ENCODE measurements around the gene DSCAML1. TPM values are rescaled to one million over a fixed set of nuclear protein-coding genes. Genes with fewer than 3 reads are reported as not detected.

Gene DSCAML1
- total and polyA plus RNA-seq, 2 of the 8 experiments (the other 6 are each of a cell fraction or from before 2014, with no cell fraction given): 0.19 to 0.24 TPM

DNA sequence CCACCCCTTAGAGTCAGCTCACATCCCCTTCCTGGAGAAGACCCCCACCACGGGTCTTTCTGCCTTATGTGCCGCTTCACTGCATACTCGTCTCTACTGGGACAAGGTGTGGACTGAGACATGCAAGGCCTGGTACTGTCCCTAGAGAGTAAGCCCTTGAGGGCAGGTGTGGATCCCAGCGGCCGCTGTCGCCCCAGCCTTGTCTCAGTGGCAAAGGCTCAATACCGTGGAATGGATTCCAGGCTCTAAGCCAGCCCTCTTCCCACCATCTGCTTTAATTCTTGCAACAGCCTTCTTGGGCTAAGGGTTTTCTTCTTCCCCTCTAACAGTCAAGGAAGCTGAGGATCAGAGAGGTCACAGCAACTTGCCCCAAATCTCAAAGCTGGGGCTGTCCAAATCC is 249.1 kb downstream of the DSCAML1 start:
- H3K27ac ChIP-seq (ENCODE audit: low read depth, low read length): no peak overlapping the region
- H2AFZ ChIP-seq (ENCODE audit: low read length): no peak overlapping the region
- H3K56ac ChIP-seq (replicated peaks; ENCODE audit: insufficient read length, low read depth, low read length): no peak overlapping the region
- FAIRE-seq (no peak), DNase-seq (ENCODE audit: low read depth in 1 of 2, low spot score in 2 of 2) (no peak)
- H2BK12ac ChIP-seq (ENCODE audit: low read depth, low read length): peak overlapping the region; percentile 77; the same call in 1 of the 2 replicates
- H3K4me2 ChIP-seq (ENCODE audit: insufficient read depth in 1 of 2, low read depth in 2 of 2, low read length in 2 of 2): no peak overlapping the region
- no peak overlapping the region for H3K4ac ChIP-seq (replicated peaks; ENCODE audit: insufficient read length, low read depth, low read length)
- H3K79me1 ChIP-seq (ENCODE audit: low read depth, low read length): no peaks in the 10 kb centered on the region
- no peak overlapping the region for H3K23ac ChIP-seq (ENCODE audit: insufficient read length)
- H3K36me3 ChIP-seq (ENCODE audit: control insufficient read depth in 2 of 4, insufficient read depth in 4 of 4, low read length in 3 of 4): no peaks in the 10 kb centered on the region
- no peak overlapping the region for H3K18ac ChIP-seq (ENCODE audit: extremely low read depth, low read length)
- POLR2A ChIA-PET (ENCODE audit: partially characterized antibody): no interaction called here
- WGBS, 2 experiments (ENCODE audit: extremely low coverage in 1 of 2, insufficient coverage in 1 of 2, insufficient read length in 1 of 2, insufficient replicate concordance in 2 of 2, low coverage in 1 of 2, low lambda C conversion rate in 2 of 2, missing lambda C conversion rate in 1 of 2): 94% methylated on average over 7 of the region's 7 CpGs; no CpG with 5 or more reads in 1 of the 2 experiments
- peak overlapping the region; percentile 53; the same call in 1 of the 2 replicates for H2BK15ac ChIP-seq (ENCODE audit: low read length)
- H2BK5ac ChIP-seq (ENCODE audit: low read depth, low read length): no peak overlapping the region
- H3K14ac ChIP-seq (ENCODE audit: insufficient read length): no peak overlapping the region
- no peaks in the 10 kb centered on the region; the same call in 1 of the 2 replicates for H3K23me2 ChIP-seq (ENCODE audit: low read depth, low read length)
- H4K91ac ChIP-seq (replicated peaks; ENCODE audit: insufficient read length, low read length): peak overlapping the region; percentile 67
- no peak overlapping the region for H3K4me3 ChIP-seq (ENCODE audit: extremely low read depth in 1 of 4, insufficient read depth in 2 of 4, low read depth in 3 of 4, low read length in 4 of 4)
- peaks cover 0 to 6% (median 0%) of the 10 kb centered on the region in 4 experiments; a peak in 3 of 7 replicates for H3K27me3 ChIP-seq (replicated peaks in 1 of 4; ENCODE audit: control insufficient read depth in 3 of 4, extremely low read depth in 1 of 4, insufficient read depth in 3 of 4, low read length in 3 of 4)
- no peak overlapping the region for H4K8ac ChIP-seq (ENCODE audit: extremely low read depth, insufficient read depth, low read length)
- CTCF ChIA-PET (ENCODE audit: partially characterized antibody): interaction anchor here (0.7 to 1.8 kb wide), 7 partner anchors 20 to 105 kb away, joined by 3 to 5 read pairs (median 3); no protein-coding TSS in a partner anchor
- no peak overlapping the region for H2BK120ac ChIP-seq (replicated peaks; ENCODE audit: low read depth, low read length)
- H2BK20ac ChIP-seq (ENCODE audit: low read length): 0 out of 2 replicates have a peak overlapping the region, but pooled peaks have one; percentile 62
- no peak overlapping the region for H2AK5ac ChIP-seq (ENCODE audit: low read depth, low read length)
- no peaks in the 10 kb centered on the region for H4K20me1 ChIP-seq (replicated peaks in 1 of 2; ENCODE audit: control insufficient read depth in 1 of 2, insufficient read depth in 2 of 2, low read length in 2 of 2)
- H3K9me3 ChIP-seq (ENCODE audit: insufficient read depth in 2 of 2, low read depth in 1 of 2, low read length in 1 of 2): no peaks in the 10 kb centered on the region
- no peaks in the 10 kb centered on the region for H3K79me2 ChIP-seq (ENCODE audit: control insufficient read depth in 1 of 2, insufficient read depth in 2 of 2, low read length in 2 of 2)
- H3K4me1 ChIP-seq (replicated peaks in 1 of 4; ENCODE audit: control insufficient read depth in 3 of 4, insufficient read depth in 4 of 4, low read length in 3 of 4): peaks cover 4 to 19% (median 12%) of the 10 kb centered on the region in 4 experiments
- no peak overlapping the region for H4K5ac ChIP-seq (ENCODE audit: insufficient read length, low read depth, low read length)
- no peak overlapping the region for H3K9ac ChIP-seq (replicated peaks in 1 of 4; ENCODE audit: extremely low read depth in 1 of 4, low read depth in 3 of 4, low read length in 3 of 4)
- TF ChIP-seq PHF8 (conservative IDR thresholded peaks at IDR 0.05; ENCODE audit: low read depth, low read length) (no peak), RXRA (IDR thresholded peaks at IDR 0.05; ENCODE audit: insufficient read depth, low read depth, low read length) (no peak), ZNF274 (IDR thresholded peaks at IDR 0.05; ENCODE audit: borderline replicate concordance, extremely low read depth, low read length) (no peak), KDM5A (IDR thresholded peaks at IDR 0.05; ENCODE audit: low read length) (no peak), CTBP2 (IDR thresholded peaks at IDR 0.05; ENCODE audit: borderline replicate concordance, insufficient read depth, insufficient read length, low read length) (no peak), NANOG (IDR thresholded peaks at IDR 0.05; ENCODE audit: insufficient read depth, low read depth, low read length, poor library complexity, severe bottlenecking) (no peak), SIX5 (IDR thresholded peaks at IDR 0.05; ENCODE audit: low read depth, low read length) (no peak), YY1 (IDR thresholded peaks at IDR 0.05; ENCODE audit: low read depth, low read length) (no peak), CHD1 (IDR thresholded peaks at IDR 0.05; ENCODE audit: low read depth, low read length) (no peak), NRF1 (IDR thresholded peaks at IDR 0.05; ENCODE audit: low read depth, low read length) (no peak)
- TF ChIP-seq, protein P1, sequence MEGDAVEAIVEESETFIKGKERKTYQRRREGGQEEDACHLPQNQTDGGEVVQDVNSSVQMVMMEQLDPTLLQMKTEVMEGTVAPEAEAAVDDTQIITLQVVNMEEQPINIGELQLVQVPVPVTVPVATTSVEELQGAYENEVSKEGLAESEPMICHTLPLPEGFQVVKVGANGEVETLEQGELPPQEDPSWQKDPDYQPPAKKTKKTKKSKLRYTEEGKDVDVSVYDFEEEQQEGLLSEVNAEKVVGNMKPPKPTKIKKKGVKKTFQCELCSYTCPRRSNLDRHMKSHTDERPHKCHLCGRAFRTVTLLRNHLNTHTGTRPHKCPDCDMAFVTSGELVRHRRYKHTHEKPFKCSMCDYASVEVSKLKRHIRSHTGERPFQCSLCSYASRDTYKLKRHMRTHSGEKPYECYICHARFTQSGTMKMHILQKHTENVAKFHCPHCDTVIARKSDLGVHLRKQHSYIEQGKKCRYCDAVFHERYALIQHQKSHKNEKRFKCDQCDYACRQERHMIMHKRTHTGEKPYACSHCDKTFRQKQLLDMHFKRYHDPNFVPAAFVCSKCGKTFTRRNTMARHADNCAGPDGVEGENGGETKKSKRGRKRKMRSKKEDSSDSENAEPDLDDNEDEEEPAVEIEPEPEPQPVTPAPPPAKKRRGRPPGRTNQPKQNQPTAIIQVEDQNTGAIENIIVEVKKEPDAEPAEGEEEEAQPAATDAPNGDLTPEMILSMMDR (IDR thresholded peaks at IDR 0.05; ENCODE audit: control extremely low read depth in 1 of 3, insufficient read depth in 1 of 3, low read depth in 1 of 3, low read length in 3 of 3): no peak

All from H1 (cell line).